ENCODE data around the gene UGGT1.

DNA sequence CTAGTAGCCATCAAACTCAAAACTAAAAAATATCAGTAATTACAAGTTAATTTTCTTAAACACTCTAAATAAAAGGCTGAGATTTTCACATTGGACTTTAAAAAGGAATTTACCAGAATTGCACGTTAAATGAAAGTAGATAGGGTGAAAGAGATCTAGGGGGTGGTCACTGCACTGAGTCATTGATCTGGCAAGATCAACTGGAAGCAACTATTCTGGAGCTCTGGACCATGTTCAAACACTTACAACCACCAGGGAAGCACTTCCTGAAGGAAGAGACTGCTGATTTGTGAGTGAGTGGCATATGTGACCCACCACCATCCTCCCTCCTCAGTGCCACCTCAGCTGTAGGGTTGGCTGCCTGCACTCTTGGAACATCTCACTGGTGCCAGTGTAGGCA is 111.8 kb downstream of the UGGT1 start:
- TF ChIP-seq POLR2A (IDR thresholded peaks at IDR 0.05), result no peak
- TF ChIP-seq CTCF (IDR thresholded peaks at IDR 0.05), result no peak

Data from testis (tissue), 2 donors.